Fibroblast of pulmonary artery (primary cell): ENCODE results near the gene GRM8.

ENCODE experiments used
- DNase-seq: peaks from one replicate; pipeline ENCODE4 v3.0.0-alpha.2; 2010; ENCODE audit warnings: low read depth
- H3K4me3 ChIP-seq: replicated peaks from 2 replicates; pipeline ENCODE4 v1.5.1; 2011; ENCODE audit warnings: low read depth, mild to moderate bottlenecking, control low read depth, low read length, moderate library complexity
- CTCF ChIP-seq: IDR thresholded peaks from 2 replicates; pipeline ENCODE4 v1.5.1; 2011; ENCODE audit warnings: mild to moderate bottlenecking, control low read depth, low read length, inconsistent platforms; ENCODE audit errors: missing control alignments

Gene GRM8

GRCh38 chr7:127189074-127189473 lies 63.7 kb downstream of the GRM8 start:
- no peak overlapping the region for H3K4me3 ChIP-seq
- no peak for TF ChIP-seq CTCF

GRCh38 chr7:127187740-127188139 lies 65.0 kb downstream of the GRM8 start:
- no peak for TF ChIP-seq CTCF

More at GRCh38 chr7:127189074-127189473, 63.7 kb downstream of the GRM8 start:
- DNase-seq, result no peak

GRCh38 chr7:127186686-127187085 lies 66.1 kb downstream of the GRM8 start:
- H3K4me3 ChIP-seq, result no peak overlapping the region
- DNase-seq, result no peak
- no peak for TF ChIP-seq CTCF

More at GRCh38 chr7:127187740-127188139, 65.0 kb downstream of the GRM8 start:
- no peak for DNase-seq
- no peak overlapping the region for H3K4me3 ChIP-seq

GRCh38 chr7:127177156-127177555 lies 75.6 kb downstream of the GRM8 start:
- no peak overlapping the region for H3K4me3 ChIP-seq
- no peak for DNase-seq
- TF ChIP-seq CTCF, result no peak

- no peak for TF ChIP-seq CTCF
- H3K4me3 ChIP-seq, result no peak overlapping the region
- no peak for DNase-seq
Observed at GRCh38 chr7:127162366-127162765, 90.4 kb downstream of the GRM8 start.

- no peak for DNase-seq
- H3K4me3 ChIP-seq, result no peak overlapping the region
- no peak for TF ChIP-seq CTCF
Observed at GRCh38 chr7:127158659-127159058, 94.1 kb downstream of the GRM8 start.

- H3K4me3 ChIP-seq, result no peak overlapping the region
- no peak for TF ChIP-seq CTCF
- DNase-seq, result no peak
Observed at GRCh38 chr7:127154958-127155357, 97.8 kb downstream of the GRM8 start.
